ENCODE measurements around the gene NDFIP1.

The NDFIP1 gene

GRCh38 chr5:142091922-142092321 lies 16.7 kb upstream of the NDFIP1 start:
- DNase-seq (ENCODE audit: low spot score) = no peak

- no peak for DNase-seq (ENCODE audit: low spot score)
Observed at GRCh38 chr5:142095035-142095434, 13.5 kb upstream of the NDFIP1 start.

- DNase-seq (ENCODE audit: low spot score) = peak; percentile 90
Observed at GRCh38 chr5:142095651-142096330, 12.8 kb upstream of the NDFIP1 start.

GRCh38 chr5:142096382-142096781 lies 12.2 kb upstream of the NDFIP1 start:
- DNase-seq (ENCODE audit: low spot score) = no peak

DNA sequence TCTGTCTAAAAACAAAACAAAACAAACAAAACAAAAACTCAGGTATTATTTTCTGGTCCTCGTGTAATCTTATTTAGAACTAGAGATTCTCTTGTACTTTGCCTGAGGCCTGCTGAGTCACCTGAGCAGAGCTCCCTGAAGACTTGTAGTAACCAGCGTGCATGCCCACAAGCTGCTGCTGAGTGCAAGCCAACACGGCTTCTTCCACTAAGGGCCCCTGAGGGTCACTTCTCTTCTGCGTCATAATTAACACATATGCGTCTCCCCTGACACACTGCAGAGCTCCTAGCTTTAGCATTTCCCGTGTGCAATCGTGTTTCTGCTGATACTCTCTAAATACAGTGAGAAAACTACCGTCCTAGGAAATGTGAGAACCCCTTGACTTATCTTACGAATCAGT lies 10.9 kb upstream of the NDFIP1 start:
- no peak for DNase-seq (ENCODE audit: low spot score)

GRCh38 chr5:142098275-142098674 lies 10.3 kb upstream of the NDFIP1 start:
- no peak for DNase-seq (ENCODE audit: low spot score)

- no peak for DNase-seq (ENCODE audit: low spot score)
Observed at GRCh38 chr5:142098931-142099330, 9.6 kb upstream of the NDFIP1 start.

DNA sequence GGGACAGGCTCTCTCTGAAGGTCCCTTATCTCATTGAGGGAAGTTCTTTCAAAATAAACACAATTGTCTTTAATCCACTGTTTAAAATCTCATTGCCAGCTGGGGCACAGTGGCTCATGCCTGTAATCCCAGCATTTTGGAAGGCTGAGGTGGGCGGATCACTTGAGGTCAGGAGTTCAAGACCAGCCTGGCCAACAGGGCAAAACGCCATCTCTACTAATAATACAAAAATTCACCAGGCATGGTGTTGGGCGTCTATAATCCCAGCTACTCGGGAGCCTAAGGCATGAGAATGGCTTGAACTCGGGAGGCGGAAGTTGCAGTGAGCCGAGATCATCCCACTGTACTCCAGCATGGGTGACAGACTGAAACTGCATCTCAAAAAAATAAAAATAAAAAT lies 8.3 kb upstream of the NDFIP1 start:
- no peak for DNase-seq (ENCODE audit: low spot score)

- DNase-seq (ENCODE audit: low spot score) = no peak
Observed at GRCh38 chr5:142102980-142103740, 5.4 kb upstream of the NDFIP1 start.

GRCh38 chr5:142104491-142104890 lies 4.1 kb upstream of the NDFIP1 start:
- peak; percentile 57 for DNase-seq (ENCODE audit: low spot score)

DNA sequence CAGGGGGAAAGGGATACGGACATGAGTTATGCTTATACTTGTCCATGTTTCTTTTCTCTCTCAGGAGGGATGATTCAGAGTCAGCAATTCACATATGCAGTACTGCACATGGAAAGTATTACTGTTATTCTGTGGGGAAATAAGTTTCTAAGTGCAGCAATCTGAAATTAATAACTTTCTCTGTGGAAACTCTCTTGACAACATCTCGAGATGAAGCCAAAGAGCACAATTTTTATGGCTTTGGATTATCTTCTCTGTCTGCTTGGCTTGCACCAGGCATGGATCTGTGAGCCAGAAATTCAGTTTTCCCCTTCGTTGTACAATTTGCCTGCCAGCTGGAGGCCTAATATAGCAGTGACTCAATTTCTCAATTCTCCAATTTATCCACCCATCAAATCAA lies 2.5 kb upstream of the NDFIP1 start:
- DNase-seq (ENCODE audit: low spot score) = no peak

DNA sequence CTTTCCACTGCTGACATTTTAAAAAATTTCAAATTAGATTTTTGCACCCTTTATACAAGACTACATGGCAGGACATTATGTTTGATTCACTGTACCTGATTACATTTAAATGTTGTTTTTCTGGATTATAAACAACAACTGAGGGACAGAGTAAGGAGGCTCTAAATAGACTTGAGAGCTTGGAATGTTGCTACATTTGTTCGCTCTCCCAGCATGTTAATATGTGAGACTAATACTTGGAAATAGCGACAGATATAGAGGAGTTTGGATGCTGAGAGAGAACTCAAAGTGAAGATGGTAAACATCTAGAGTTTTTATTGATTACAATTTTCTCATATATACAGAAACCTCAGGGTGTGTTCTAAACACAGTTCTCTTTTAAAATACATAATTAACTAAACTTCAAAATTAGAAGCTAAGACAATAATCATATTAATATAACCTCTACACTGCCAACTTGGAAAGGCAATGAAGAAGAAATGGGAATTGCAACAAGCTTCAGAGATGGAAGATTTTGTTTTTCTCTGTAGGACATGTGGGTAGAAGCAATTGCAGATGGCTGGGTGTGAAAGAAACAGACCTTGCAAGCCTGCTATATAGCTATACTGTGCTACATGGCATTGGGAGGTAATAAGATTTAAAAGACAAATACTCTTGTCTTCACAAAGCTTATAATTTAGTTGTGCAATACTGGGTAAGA lies 1.4 kb upstream of the NDFIP1 start:
- no peak for DNase-seq (ENCODE audit: low spot score)

DNA sequence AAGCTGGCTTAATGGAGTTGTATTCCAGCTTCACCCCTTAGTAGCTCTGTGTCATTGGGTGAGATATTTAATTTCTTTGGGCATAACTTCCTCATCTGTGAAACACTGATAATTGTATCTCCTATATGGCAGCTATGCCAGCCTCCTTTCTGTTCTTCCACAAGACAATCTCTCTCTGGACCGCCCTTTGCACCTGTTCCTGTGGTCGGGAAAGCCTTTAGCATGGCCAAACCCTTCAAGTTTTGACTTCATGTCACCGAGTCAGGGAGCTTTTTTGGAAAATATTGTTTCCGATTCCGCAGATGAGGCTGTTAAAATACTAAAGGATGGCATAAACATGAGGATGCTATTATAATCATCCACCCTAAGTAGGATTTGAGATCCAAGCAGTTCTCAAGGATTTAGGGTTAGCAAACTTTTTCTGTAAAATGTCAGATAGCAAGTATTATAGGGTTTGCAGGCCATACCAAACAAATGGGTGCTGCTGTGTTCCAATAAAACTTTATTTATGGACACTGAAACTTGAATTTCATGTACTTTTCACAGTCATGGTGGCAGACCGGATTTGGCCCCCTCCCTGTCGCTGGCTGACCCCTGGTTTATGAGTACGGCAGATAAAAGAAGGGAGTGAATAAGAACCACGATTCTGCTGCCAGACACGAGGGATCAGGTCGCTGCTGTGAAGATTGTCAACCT lies 695 bp upstream of the NDFIP1 start:
- DNase-seq (ENCODE audit: low spot score) = no peak

DNA sequence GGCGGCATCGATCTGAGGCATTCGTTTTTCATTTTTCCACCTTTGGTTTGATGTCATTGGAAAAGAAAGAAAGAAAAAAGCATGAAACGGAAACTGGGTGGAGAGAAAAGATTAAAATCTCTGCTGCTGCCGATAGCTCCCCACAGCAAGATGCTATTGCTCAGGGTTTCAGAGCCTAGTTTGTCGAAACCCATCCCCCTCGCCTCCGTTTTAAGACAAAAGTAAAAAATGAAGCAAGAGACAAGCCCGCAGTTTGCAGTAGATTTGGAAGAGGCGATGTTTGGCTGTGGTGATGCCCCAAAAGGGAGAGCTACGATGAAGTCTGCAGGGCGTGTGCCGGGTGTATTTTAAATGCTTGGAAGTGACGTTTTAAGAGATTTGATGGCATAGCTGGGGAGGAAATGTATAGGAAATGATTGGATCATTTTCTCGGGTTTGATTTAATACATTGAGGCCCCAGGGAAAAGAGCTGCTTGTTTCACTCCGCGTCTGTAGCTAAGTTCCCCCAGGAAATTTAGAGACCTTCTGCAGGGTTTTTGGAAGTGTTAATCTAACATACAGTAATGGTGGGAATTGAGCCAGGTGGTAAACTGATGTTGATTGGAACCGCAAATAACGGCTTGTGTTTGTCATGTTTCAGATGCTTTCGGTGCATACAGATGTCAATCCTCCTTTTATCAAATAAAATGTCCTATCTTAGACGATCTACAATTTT lies 909 bp downstream of the NDFIP1 start:
- peak; percentile 53 for DNase-seq (ENCODE audit: low spot score)

DNA sequence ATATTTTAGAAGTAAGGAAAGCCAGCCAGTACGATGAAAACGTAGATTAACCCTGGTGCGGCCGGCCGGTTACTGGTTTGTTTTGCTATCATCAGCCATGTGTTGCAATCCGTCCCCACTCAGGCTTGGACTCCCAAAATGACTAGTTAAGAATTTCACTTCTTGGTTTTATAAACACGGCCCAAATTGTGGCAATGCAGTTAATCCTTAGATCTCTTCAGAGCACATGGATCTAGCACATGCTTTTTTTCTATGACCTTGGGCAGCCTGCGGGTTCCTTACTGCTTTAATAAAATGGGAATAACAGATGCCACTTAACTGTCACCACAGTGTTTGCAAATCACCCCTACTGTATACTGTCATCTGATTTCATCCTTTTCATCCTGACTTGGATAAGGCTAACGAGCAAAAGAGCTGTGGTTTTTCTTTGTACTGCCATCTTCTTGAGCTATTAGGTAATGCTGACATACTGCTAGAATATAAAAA lies 1.5 kb downstream of the NDFIP1 start:
- DNase-seq (ENCODE audit: low spot score) = no peak

DNA sequence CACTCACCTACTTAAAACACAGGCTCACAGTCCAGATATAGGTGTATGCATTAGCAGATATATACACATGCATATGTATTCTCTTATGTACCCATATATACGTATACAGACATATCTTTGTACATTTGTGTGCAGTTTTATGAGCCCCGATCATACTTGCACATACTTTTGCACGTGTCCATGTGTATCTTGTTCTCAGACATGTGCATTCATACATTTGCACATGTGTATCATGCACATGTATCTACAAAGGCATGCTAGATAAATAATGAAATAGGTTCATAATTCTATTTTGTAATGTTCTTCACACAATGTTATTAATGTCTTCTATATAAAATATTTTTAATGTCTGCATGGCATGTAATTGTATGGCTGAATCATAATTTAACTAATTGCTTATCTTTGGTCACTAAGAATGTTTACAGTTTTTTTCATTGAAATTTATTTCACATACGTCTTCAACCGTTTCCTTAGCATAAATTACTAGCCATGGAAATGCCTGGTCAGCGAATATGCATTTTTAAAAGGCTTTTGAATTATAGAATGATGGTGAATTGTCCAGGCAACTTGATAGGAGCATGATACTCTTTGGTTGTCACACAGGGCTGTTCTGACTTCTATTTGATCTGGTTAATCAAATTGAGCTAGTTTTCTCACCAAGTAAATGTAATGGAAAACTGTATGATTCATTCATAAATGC lies 2.6 kb downstream of the NDFIP1 start:
- no peak for DNase-seq (ENCODE audit: low spot score)

DNA sequence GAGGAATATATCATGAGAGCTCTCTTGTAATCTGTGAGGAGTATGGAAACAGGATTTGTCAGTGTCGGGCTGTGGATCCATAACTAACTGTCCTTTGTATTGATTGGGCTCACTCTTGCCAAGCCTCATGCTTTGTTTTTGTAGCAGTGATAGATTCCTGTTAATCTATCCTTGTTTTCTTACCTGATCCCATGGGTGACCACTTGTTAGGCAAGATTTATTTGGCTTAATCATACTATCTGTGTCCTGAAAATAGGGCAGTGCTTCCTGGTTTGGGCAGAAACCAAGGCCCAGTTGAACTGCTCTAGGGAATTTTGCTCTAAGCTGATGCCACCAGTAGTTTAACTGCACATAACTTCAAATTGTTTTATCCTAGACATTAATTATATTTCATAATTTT lies 6.1 kb downstream of the NDFIP1 start:
- no peak for DNase-seq (ENCODE audit: low spot score)

GRCh38 chr5:142115937-142116614 lies 7.5 kb downstream of the NDFIP1 start:
- no peak for DNase-seq (ENCODE audit: low spot score)

GRCh38 chr5:142117579-142118151 lies 9.1 kb downstream of the NDFIP1 start:
- DNase-seq (ENCODE audit: low spot score) = no peak

GRCh38 chr5:142118155-142118686 lies 9.6 kb downstream of the NDFIP1 start:
- DNase-seq (ENCODE audit: low spot score) = no peak

Measured in CD4-positive, alpha-beta T cell treated with Interleukin-6 at 100 ng/mL for 8 hours (primary cell).